GM12874 (cell line): ENCODE results near the gene FER.

Experiments used
- CTCF ChIP-seq: IDR thresholded peaks from 2 replicates; pipeline ENCODE4 v1.5.1; 2011; ENCODE audit warnings: low read depth, mild to moderate bottlenecking, control low read depth, low read length, moderate library complexity; ENCODE audit not compliant: insufficient read depth

FER gene

GRCh38 chr5:109195667-109196066, 448.0 kb downstream of the FER start:
- no peak for TF ChIP-seq CTCF

GRCh38 chr5:109196087-109196822, 448.6 kb downstream of the FER start:
- no peak for TF ChIP-seq CTCF

- no peak for TF ChIP-seq CTCF
Measured at GRCh38 chr5:109196823-109197160, 449.1 kb downstream of the FER start.

- no peak for TF ChIP-seq CTCF
Measured at GRCh38 chr5:109199289-109199688, 451.6 kb downstream of the FER start.

GRCh38 chr5:109199799-109200620, 452.3 kb downstream of the FER start:
- TF ChIP-seq CTCF: no peak

GRCh38 chr5:109215040-109215439, 467.3 kb downstream of the FER start:
- TF ChIP-seq CTCF: no peak

- TF ChIP-seq CTCF: no peak
Measured at GRCh38 chr5:109218818-109219217, 471.1 kb downstream of the FER start.
